Mammary epithelial cell (primary cell): Measurements from ENCODE around the gene HMCN2.

Source experiments
- CTCF ChIP-seq, 2 donors: IDR thresholded peaks in 1 of 2; conservative IDR thresholded peaks in 1 of 2; 2 replicates each; pipeline ENCODE4 v1.5.1; 2011 to 2012; ENCODE audit warnings: inconsistent platforms in 2 of 2, low read length in 2 of 2, mild to moderate bottlenecking in 2 of 2, control low read depth in 1 of 2, low read depth in 1 of 2; ENCODE audit not compliant: insufficient read depth in 1 of 2; ENCODE audit errors: extremely low read depth in 1 of 2
- EZH2 ChIP-seq: IDR thresholded peaks from 2 replicates; pipeline ENCODE4 v1.6.1; 2012; ENCODE audit warnings: low read length, inconsistent platforms, borderline replicate concordance

GRCh38 chr9:130345897-130346385 lies 80.4 kb downstream of the HMCN2 start:
- TF ChIP-seq CTCF (conservative IDR thresholded peaks at IDR 0.05 in 1 of 2, IDR thresholded peaks at IDR 0.05 in 1 of 2; ENCODE audit: extremely low read depth in 1 of 2, insufficient read depth in 1 of 2, low read depth in 1 of 2, low read length in 2 of 2) (no peak), EZH2 (no peak)
